SU-DHL-6 (cell line): ENCODE results near the gene MEX3D.

Source experiments
- CTCF ChIP-seq: fragments of 200-600 bp; sonication (generic); IDR thresholded peaks from one replicate; pipeline ENCODE4 v1.5.1; 2017; ENCODE audit warnings: antibody characterized with exemption, mild to moderate bottlenecking, low read length, moderate library complexity; ENCODE audit not compliant: insufficient read depth, poor library complexity, severe bottlenecking
- EZH2phosphoT487 ChIP-seq: fragments of 200-600 bp; sonication (generic), shearing (Covaris generic); conservative IDR thresholded peaks from 2 replicates; pipeline ENCODE4 v1.6.1; 2018; ENCODE audit warnings: mild to moderate bottlenecking, antibody characterized with exemption, low read length, moderate library complexity, mixed read lengths

GRCh38 chr19:1574354-1575136, 6.4 kb upstream of the MEX3D start:
- TF ChIP-seq CTCF (no peak), EZH2phosphoT487 (no peak)
